ENCODE measurements around the gene ADAD2.

The ADAD2 gene

DNA sequence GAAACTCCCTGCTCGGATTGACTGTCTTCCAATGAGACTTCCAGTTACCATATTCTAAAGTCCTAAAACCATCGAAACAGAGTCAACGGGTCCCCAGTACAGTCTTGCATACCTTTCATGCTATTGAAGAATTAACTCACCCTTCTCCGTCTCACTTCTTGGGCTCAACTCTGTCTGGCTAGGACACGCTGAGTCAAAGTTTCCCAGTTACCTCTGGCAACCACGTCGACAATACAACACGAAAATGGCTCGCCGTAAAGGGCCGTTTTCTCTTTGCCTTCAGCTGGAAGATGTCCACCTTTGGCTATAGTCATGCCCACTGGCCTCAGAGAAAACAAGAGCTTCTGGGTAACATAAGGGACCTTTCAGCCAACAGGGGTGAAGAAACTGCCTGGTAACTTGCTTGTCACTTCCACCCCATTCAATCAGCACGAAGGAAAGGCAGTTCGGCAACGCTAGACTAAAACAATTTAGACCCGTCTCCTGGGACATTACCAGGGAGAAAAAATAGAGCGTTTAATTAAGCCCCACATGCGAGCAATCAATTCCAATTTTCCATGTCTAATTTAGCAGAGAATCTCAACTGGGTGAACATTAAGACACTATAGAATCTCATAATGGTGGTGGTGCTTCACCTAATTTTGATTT lies 27.3 kb downstream of the ADAD2 start:
- Mint-ChIP-seq H3K4me3 (no peak overlapping the region), H3K4me1 (no peaks in the 10 kb centered on the region), H3K27ac (no peak overlapping the region), H3K27me3 (no peaks in the 10 kb centered on the region), H3K36me3 (ENCODE audit: low read depth) (no peaks in the 10 kb centered on the region), H3K9me3 (no peaks in the 10 kb centered on the region)
- no peak for ATAC-seq
- no peak for DNase-seq

DNA sequence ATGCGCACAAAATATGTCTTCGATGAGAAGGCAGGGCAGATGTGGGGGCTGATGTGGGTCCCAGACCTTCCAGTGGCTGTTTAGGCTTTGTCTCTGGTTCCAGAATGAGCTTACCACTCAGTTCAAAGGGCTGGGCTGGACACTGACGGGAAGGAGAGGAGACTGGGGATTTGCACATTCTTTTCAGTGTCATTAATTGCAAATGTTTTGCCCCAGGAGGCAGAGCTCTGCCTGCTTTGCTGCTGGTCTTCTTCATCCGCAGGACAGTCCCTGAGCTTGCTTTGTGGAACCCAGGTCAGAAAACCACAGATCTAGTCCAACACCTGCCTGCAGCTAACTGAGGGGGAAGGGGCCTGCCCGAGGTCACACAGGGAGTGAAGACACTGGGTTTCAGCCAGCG lies 28.0 kb downstream of the ADAD2 start:
- Mint-ChIP-seq H3K4me1 (no peaks in the 10 kb centered on the region), H3K9me3 (no peaks in the 10 kb centered on the region), H3K27me3 (no peaks in the 10 kb centered on the region), H3K4me3 (no peak overlapping the region), H3K27ac (no peak overlapping the region), H3K36me3 (ENCODE audit: low read depth) (no peaks in the 10 kb centered on the region)
- ATAC-seq (no peak), DNase-seq (no peak)

DNA sequence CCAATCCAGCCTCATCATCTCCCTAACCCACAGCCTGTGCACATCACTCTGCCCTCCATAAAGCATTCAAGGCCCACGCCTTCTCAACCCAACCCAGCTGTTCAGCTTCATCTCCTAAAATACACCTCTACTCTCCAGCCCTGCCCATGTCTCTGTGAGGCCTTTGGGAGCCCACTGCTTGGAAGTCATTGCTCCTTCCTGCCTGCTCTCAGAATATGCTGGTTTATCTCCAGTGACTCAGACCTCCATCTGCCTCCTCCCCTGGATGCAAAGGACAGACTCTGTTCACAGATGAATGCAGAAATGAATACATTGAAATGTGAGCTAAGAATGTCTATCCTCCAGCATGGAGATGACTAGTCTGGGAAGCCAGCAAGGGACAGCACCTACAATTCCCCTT lies 29.9 kb downstream of the ADAD2 start:
- Mint-ChIP-seq H3K27me3 (no peaks in the 10 kb centered on the region), H3K9me3 (no peaks in the 10 kb centered on the region), H3K36me3 (ENCODE audit: low read depth) (no peaks in the 10 kb centered on the region), H3K4me1 (no peaks in the 10 kb centered on the region), H3K27ac (no peak overlapping the region), H3K4me3 (no peak overlapping the region)
- ATAC-seq = no peak
- no peak for DNase-seq

DNA sequence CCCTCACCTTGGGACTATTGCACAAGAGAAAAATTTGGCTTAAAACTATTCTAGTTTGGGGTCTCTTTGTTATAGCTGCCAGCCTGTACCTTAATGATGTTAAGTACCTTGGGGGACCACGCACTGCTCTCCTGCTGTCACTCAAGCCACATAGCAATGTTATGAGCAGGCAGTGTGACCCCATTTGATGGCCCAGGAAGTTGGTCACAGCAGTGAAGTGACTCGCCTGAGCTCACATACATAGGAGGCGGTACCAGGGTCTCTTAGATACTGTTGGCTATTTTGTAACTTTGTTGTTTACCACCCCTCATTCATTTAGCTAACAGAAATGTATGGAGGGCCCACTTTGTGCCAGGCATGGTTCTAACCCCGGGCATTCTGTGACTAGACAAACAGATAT lies 32.5 kb downstream of the ADAD2 start:
- DNase-seq (no peak), ATAC-seq (no peak)
- Mint-ChIP-seq H3K9me3 (no peaks in the 10 kb centered on the region), H3K4me1 (no peaks in the 10 kb centered on the region), H3K36me3 (ENCODE audit: low read depth) (no peaks in the 10 kb centered on the region), H3K4me3 (no peak overlapping the region), H3K27me3 (peaks cover 9% of the 10 kb centered on the region), H3K27ac (no peak overlapping the region)

DNA sequence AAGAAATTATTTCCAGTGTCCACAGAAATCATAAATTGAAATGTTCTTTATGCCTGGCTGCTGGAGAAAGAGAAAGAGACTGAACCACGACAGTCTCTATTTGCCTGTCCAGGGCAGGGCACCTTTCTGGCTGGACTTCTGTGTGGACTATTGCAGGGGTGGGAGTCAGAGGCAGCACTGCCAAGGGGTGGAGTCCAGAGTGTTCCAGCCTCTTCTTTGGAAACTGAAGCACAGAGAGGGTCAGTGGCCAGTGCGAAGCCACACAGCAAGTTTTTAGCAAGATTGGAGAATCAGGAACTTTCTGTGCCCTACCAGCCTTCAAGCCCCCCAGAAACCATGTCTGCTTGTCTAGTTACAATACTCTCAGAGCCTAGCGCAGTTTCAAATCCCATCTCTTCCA lies 33.6 kb downstream of the ADAD2 start:
- Mint-ChIP-seq H3K4me3 (no peak overlapping the region), H3K27ac (no peak overlapping the region), H3K27me3 (peaks cover 9% of the 10 kb centered on the region), H3K4me1 (no peaks in the 10 kb centered on the region), H3K36me3 (ENCODE audit: low read depth) (no peaks in the 10 kb centered on the region), H3K9me3 (no peaks in the 10 kb centered on the region)
- no peak for DNase-seq
- no peak for ATAC-seq

DNA sequence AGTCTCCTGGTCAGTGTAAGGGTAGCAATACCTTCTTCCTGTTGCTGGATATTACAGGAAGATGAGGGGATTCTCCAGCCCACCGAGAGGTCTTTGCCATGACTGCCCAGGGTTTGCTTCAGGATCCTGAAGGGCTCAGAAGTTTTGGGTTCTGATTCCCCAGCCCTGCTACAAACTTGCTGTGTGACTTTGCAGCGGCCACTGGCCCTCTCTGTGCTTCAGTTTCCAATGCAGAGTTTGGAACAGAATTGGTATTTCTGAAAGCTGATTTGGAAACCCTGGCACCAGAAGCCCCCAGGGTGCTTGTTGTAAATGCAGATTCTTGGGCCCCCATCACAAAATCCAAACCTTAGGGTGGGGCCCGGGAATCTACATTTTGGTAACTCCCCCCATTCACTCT lies 34.2 kb downstream of the ADAD2 start:
- no peak for ATAC-seq
- Mint-ChIP-seq H3K27me3 (peaks cover 9% of the 10 kb centered on the region), H3K27ac (no peak overlapping the region), H3K9me3 (no peaks in the 10 kb centered on the region), H3K36me3 (ENCODE audit: low read depth) (no peaks in the 10 kb centered on the region), H3K4me3 (no peak overlapping the region), H3K4me1 (no peaks in the 10 kb centered on the region)
- DNase-seq = no peak

DNA sequence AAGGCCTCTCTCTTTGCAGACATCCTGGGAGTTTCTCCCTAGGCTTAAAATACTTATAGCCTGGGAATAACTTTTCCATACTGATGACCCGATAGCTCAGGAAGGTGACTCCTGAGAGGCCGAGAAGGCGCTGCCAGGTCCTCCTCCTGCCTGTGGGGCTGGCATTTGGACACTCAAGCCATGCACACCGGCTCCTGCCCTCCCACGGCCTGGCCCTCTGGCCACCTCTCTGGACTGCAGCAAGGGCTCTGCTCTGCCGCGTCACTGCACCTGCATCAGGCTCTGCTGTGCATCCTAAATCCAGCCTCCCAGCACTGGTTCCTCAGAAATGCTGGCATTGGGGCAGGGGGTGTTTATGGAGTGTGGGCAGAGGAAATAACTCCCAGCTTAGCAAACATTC lies 34.6 kb downstream of the ADAD2 start:
- Mint-ChIP-seq H3K36me3 (ENCODE audit: low read depth) (no peaks in the 10 kb centered on the region), H3K9me3 (no peaks in the 10 kb centered on the region), H3K4me1 (no peaks in the 10 kb centered on the region), H3K27ac (no peak overlapping the region), H3K27me3 (peaks cover 9% of the 10 kb centered on the region), H3K4me3 (no peak overlapping the region)
- ATAC-seq = no peak
- no peak for DNase-seq

DNA sequence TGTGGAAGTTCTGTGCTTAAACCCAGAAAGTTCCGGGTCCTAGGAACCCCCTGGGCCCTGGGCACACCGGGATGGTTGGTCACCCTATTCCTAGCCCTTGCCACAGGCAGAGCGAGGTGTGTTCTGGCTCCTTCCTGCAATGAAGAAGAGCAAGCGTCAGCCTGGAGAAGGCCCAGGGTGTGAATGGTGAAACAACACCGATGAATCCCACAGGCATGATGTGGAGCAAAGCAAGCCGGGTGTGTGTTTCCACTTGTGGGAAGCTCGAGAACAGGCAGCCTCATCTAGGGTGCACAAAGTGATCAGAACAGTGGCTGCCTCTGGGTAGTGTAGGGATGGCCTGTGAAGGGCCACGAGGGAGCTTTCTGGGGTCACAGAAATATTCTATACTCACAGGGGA lies 35.1 kb downstream of the ADAD2 start:
- Mint-ChIP-seq H3K4me3 (no peak overlapping the region), H3K36me3 (ENCODE audit: low read depth) (no peaks in the 10 kb centered on the region), H3K9me3 (no peaks in the 10 kb centered on the region), H3K27me3 (peaks cover 9% of the 10 kb centered on the region), H3K27ac (no peak overlapping the region), H3K4me1 (no peaks in the 10 kb centered on the region)
- DNase-seq (no peak), ATAC-seq (no peak)

DNA sequence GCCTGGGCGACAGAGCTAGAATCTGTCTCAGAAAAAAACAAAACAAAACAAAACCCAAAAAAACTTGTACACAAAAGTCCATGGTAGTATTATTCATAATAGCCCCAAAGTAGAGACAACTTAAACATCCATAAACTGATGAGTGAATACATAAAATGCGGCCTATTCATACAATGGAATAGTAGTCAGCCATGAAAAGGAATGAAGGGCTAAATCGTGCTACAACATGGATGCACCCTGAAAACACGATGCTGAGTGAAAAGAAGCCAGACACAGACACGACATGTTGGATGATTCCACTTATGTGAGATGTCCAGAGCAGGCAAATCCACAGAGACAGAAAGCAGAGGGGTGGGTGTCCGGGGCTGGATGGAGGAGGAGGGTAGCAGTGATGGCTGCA lies 36.6 kb downstream of the ADAD2 start:
- no peak overlapping the region for H3K4me3 Mint-ChIP-seq
- DNase-seq (no peak), ATAC-seq (no peak)
- no peaks in the 10 kb centered on the region for H3K9me3 Mint-ChIP-seq
- no peaks in the 10 kb centered on the region for H3K4me1 Mint-ChIP-seq
- peaks cover 14% of the 10 kb centered on the region for H3K27me3 Mint-ChIP-seq
- no peaks in the 10 kb centered on the region for H3K36me3 Mint-ChIP-seq (ENCODE audit: low read depth)
- H3K27ac Mint-ChIP-seq = no peak overlapping the region

DNA sequence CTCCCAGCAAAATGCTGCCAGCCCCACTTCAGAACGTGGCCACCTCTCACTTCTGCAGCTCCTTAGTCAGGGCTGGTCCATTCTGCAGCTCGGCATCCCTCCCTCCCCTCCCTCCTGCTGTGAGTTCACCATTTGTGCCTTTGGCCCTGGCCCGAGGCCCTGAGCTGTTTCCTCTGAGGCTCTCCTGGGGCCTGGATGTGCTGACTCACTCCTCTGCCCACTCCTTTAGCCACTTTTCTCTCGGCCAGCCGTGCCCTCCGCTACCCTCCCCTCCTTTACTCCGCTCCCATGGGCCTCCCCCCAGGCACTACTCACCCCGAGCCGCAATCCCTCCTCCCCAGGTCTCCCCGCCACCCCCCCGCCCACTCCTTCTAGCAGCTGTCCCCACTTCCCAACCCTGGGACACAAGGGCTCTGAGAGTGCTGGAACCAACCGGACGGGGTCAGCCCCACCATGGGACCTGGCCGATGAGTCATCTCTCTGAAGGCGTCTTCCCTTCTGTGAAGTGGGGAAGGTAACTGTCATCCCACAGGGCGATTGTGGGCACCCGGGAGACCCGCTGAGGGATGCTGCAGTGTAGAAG lies 37.4 kb downstream of the ADAD2 start:
- Mint-ChIP-seq H3K4me3 (no peak overlapping the region), H3K27ac (no peak overlapping the region), H3K9me3 (no peaks in the 10 kb centered on the region), H3K4me1 (no peaks in the 10 kb centered on the region), H3K36me3 (ENCODE audit: low read depth) (no peaks in the 10 kb centered on the region), H3K27me3 (peaks cover 14% of the 10 kb centered on the region)
- no peak for ATAC-seq
- no peak for DNase-seq

DNA sequence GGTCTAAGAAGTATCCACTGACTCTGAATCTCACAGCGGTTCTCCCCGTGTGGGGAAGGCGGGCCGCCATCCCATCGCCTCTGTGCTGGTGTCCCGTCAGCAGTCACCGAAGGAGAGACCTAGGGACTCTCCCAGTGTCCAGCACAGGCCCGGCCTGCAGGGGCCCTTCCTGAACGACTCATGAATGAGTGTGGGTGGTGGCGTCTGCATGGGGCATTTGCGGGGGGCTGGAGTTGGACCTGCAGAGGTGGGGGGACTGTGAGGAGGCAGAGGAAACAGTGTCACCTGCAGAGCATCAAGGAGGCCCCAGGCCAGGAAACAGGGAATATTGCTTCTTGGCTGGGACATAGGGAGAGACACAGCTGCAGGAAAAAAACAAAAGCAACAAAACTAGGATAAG lies 38.5 kb downstream of the ADAD2 start:
- Mint-ChIP-seq H3K4me1 (no peaks in the 10 kb centered on the region), H3K36me3 (ENCODE audit: low read depth) (no peaks in the 10 kb centered on the region), H3K27ac (no peak overlapping the region), H3K9me3 (no peaks in the 10 kb centered on the region), H3K4me3 (no peak overlapping the region), H3K27me3 (peaks cover 16% of the 10 kb centered on the region)
- DNase-seq (no peak), ATAC-seq (no peak)

DNA sequence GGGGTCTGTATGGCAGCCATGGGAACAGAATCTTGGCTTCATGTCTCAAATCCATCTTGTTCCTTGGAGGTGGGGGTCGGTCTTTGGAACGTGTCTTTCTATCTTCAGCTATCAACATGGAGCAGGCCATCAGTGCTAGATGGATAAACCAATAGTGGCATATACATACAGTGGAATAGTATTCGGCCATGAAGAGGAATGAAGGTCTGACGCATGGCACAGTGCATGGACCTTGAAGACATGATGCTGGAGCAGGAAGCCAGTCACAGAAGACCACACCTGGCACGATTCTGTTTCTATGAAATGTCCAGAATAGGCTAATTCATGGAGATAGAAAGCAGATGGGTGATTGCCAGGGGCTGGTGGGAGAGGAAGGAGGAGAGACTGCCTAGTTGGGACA lies 41.1 kb downstream of the ADAD2 start:
- H3K4me1 Mint-ChIP-seq = no peaks in the 10 kb centered on the region
- H3K4me3 Mint-ChIP-seq = no peak overlapping the region
- H3K27ac Mint-ChIP-seq = no peak overlapping the region
- H3K27me3 Mint-ChIP-seq = peaks cover 12% of the 10 kb centered on the region
- no peaks in the 10 kb centered on the region for H3K36me3 Mint-ChIP-seq (ENCODE audit: low read depth)
- H3K9me3 Mint-ChIP-seq = no peaks in the 10 kb centered on the region
- ATAC-seq (no peak), DNase-seq (no peak)

DNA sequence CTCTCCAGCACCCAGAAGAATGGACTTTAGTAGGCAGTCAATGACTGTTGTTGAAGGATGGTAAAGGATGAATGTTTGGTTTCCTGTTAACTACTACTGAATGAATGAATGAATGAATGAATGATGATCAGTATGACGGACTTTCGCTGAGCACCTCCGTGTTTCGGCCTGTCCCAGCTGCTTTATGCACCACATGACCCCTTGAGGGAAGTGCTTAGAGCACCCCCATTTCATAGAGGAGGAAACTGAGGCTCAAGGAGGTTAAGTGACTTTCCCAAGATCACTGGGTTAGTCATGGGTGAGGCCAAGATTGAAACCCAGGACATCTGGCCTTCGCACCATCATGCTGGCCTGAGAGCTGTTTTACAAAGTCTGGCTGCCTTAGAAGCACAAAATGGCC lies 42.0 kb downstream of the ADAD2 start:
- Mint-ChIP-seq H3K27me3 (peaks cover 7% of the 10 kb centered on the region), H3K9me3 (no peaks in the 10 kb centered on the region), H3K36me3 (ENCODE audit: low read depth) (no peaks in the 10 kb centered on the region), H3K27ac (no peak overlapping the region), H3K4me3 (no peak overlapping the region), H3K4me1 (no peaks in the 10 kb centered on the region)
- DNase-seq (no peak), ATAC-seq (no peak)

DNA sequence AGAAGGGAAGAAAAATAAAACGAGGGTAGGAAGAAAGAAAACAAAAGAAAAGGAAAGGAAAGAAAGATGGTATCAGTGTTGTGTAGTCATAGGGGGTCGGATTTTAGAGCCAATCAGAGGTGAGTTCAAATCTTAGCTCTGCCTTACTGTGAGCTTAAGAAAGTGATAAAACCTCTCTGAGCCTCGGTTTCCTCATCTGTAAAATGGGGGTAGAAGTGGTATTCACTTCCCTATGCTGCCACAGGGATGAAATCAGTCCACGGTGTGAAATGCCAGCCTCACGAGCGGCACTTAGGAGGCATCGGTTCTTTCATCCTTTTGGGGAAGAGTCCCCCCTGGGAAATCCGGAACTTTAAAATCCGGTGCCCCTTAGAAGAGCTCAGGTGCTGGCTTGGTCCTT lies 42.8 kb downstream of the ADAD2 start:
- DNase-seq (no peak), ATAC-seq (no peak)
- no peaks in the 10 kb centered on the region for H3K36me3 Mint-ChIP-seq (ENCODE audit: low read depth)
- H3K4me3 Mint-ChIP-seq = no peak overlapping the region
- H3K4me1 Mint-ChIP-seq = no peaks in the 10 kb centered on the region
- H3K27me3 Mint-ChIP-seq = peaks cover 7% of the 10 kb centered on the region
- H3K9me3 Mint-ChIP-seq = no peaks in the 10 kb centered on the region
- H3K27ac Mint-ChIP-seq = no peak overlapping the region

DNA sequence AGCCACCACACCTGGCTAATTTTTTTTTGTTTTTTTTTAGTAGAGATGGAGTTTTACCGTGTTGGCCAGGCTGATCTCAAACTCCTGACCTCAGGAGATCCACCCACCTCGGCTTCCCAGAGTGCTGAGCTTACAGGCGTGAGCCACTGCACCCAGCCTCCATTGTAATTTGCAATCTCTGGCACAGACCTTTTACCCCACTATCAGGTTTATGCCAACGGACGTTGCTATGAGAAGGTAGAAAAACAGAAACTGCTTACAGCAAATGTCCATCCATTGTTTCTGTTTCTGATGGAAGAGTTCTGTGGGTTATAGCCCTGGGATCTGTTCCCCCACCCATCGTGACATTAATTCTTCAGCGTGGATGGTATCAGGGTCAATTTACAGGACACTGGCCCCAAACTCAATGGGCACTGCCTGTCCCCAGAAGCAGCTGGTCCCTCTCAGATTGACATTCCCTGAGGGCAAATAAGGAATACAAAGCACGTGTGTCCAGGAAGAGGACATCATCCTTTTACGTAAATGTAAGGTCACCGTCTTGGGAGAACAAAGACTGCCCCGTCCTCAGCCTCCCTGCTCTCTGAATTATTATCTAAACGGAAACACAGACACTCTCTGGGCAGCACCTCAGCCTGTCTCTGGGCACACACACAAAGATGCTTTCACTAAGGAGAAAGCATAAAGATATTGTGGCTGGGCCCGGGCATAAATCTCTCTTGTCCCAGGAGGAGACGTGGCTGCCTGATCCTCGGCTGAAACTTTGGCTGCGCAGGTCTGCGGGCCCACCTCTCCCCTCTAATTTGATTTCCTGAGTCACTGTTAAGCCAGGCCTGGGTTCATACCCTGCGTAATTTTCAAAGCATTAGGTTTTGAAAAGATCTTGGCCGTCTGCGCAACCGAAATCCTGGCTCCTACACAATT lies 43.6 kb downstream of the ADAD2 start:
- peaks cover 14% of the 10 kb centered on the region for H3K27me3 Mint-ChIP-seq
- H3K9me3 Mint-ChIP-seq = no peaks in the 10 kb centered on the region
- no peak overlapping the region for H3K4me3 Mint-ChIP-seq
- no peak overlapping the region for H3K27ac Mint-ChIP-seq
- no peak for DNase-seq
- H3K36me3 Mint-ChIP-seq (ENCODE audit: low read depth) = no peaks in the 10 kb centered on the region
- no peak for ATAC-seq
- H3K4me1 Mint-ChIP-seq = no peaks in the 10 kb centered on the region
